MCF 10A (cell line): ENCODE measurements around the gene SDK1. TPM values are rescaled to one million over a fixed set of nuclear protein-coding genes. Genes with fewer than 3 reads are reported as not detected.
A peak's percentile ranks its signal among the peaks of the same experiment; 100 is the strongest.

Experiments used
- BruUV-seq: library from RNA; stranded (reverse); fragments of 400-500 nt; replicated peaks from 2 replicates; lab custom pipeline; 2021; lab: Mats Ljungman, UMichigan
- CTCF ChIA-PET: fragments of 300-600 bp; sonication (Branson Sonifier 250); formaldehyde crosslinking; extraction: SDS; loops from one replicate; lab custom pipeline; 2021; ENCODE audit warnings: antibody characterized with exemption, inconsistent platforms; lab: Yijun Ruan, JAX
- POLR2A ChIA-PET: fragments of 300-600, 350-650 bp; sonication (Branson Sonifier 250); formaldehyde crosslinking; extraction: SDS; loops from one replicate; lab custom pipeline; 2020; ENCODE audit warnings: antibody characterized with exemption, inconsistent platforms; lab: Yijun Ruan, JAX
- DNase-seq: peaks from one replicate; pipeline ENCODE4 v3.0.0-alpha.2; 2018; ENCODE audit not compliant: unreplicated experiment
- H3K27ac Mint-ChIP-seq: one replicate; pipeline ENCODE4 v1.8.0; 2022; ENCODE audit warnings: mild to moderate bottlenecking, low read depth, mixed read lengths; ENCODE audit not compliant: unreplicated experiment
- H3K27me3 Mint-ChIP-seq: one replicate; pipeline ENCODE4 v1.8.0; 2022; ENCODE audit warnings: mixed read lengths; ENCODE audit not compliant: insufficient read depth, unreplicated experiment
- H3K36me3 Mint-ChIP-seq: one replicate; pipeline ENCODE4 v1.8.0; 2022; ENCODE audit warnings: mild to moderate bottlenecking, moderate library complexity, mixed read lengths; ENCODE audit not compliant: insufficient read depth, unreplicated experiment
- H3K4me1 Mint-ChIP-seq: one replicate; pipeline ENCODE4 v1.8.0; 2022; ENCODE audit warnings: mixed read lengths; ENCODE audit not compliant: insufficient read depth, unreplicated experiment
- H3K4me3 Mint-ChIP-seq: one replicate; pipeline ENCODE4 v1.8.0; 2022; ENCODE audit warnings: mild to moderate bottlenecking, moderate library complexity, mixed read lengths; ENCODE audit not compliant: unreplicated experiment
- H3K9me3 Mint-ChIP-seq: one replicate; pipeline ENCODE4 v1.8.0; 2022; ENCODE audit warnings: mixed read lengths; ENCODE audit not compliant: unreplicated experiment
- intact Hi-C: fragments of 100-400 bp; cut with micrococcal nuclease; formaldehyde crosslinking; loops from 2 replicates; pipeline ENCODE4 v1.14.1; 2022
- total RNA-seq: library from RNA; stranded (reverse); gene quantifications from 2 replicates; pipeline ENCODE4 v1.2.3, GENCODE V29; 2022
- TF ChIP-seq, protein P1 (sequence below): fragments of 200-600 bp; IDR thresholded peaks from one replicate; pipeline ENCODE4 v1.8.0; 2022; ENCODE audit warnings: antibody characterized with exemption, mild to moderate bottlenecking; ENCODE audit not compliant: unreplicated experiment

The SDK1 gene
- total RNA-seq, 1 experiment from 2014 or later, result 3.3 TPM

DNA sequence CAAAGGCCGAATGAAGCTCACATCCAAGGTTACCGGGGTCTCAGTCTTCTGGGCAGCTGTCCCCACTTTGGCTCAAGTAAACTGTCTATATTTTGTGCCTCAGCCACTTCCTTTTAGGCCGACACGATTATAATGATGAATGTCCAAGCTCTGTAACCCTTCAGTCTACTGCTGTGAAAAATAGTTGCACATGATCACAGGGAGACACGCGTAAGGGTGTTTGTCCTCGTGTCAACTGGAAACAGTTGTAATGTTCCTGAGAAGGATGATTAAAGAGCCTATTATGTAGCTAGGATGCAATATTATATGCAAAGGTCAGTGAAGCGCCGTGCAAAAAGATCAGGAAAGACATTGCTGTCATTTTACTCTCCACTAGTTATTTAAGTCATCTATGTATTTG, 559.9 kb downstream of the SDK1 start:
- BruUV-seq, result no TSS peak
- peaks cover 19% of the 10 kb centered on the region for H3K4me1 Mint-ChIP-seq
- no peak overlapping the region for H3K27ac Mint-ChIP-seq
- H3K4me3 Mint-ChIP-seq, result no peak overlapping the region
- intact Hi-C loops, result no loop called here
- H3K9me3 Mint-ChIP-seq, result peaks cover 17% of the 10 kb centered on the region
- CTCF ChIA-PET, result interaction anchor here (0.6 kb wide), 1 partner anchor 605 kb away, joined by 3 read pairs; no protein-coding TSS in a partner anchor
- TF ChIP-seq, protein P1, sequence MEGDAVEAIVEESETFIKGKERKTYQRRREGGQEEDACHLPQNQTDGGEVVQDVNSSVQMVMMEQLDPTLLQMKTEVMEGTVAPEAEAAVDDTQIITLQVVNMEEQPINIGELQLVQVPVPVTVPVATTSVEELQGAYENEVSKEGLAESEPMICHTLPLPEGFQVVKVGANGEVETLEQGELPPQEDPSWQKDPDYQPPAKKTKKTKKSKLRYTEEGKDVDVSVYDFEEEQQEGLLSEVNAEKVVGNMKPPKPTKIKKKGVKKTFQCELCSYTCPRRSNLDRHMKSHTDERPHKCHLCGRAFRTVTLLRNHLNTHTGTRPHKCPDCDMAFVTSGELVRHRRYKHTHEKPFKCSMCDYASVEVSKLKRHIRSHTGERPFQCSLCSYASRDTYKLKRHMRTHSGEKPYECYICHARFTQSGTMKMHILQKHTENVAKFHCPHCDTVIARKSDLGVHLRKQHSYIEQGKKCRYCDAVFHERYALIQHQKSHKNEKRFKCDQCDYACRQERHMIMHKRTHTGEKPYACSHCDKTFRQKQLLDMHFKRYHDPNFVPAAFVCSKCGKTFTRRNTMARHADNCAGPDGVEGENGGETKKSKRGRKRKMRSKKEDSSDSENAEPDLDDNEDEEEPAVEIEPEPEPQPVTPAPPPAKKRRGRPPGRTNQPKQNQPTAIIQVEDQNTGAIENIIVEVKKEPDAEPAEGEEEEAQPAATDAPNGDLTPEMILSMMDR, result no peak
- no peaks in the 10 kb centered on the region for H3K27me3 Mint-ChIP-seq
- no peaks in the 10 kb centered on the region for H3K36me3 Mint-ChIP-seq
- no peak for DNase-seq
- POLR2A ChIA-PET, result no interaction called here

DNA sequence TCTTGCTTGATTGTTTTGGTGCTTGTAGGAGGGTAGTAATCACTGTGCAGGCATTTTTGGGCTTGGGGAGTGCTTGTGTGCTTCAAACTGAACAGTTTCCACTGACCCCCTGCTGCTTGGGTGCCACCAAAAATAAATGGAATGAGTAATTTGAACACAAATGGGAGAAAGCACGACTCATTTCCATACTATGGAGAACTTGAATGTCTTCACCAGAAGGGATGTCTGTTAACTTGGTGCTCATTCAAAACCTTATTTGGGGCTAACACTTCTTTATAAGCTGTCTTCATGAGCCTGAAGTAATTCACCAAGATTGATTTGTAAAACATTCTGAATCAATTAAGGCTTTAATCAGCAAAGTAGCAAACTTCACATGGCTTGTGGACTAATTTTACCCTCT, 560.3 kb downstream of the SDK1 start:
- no peaks in the 10 kb centered on the region for H3K27me3 Mint-ChIP-seq
- CTCF ChIA-PET, result interaction anchor here (0.6 to 1.2 kb wide), 2 partner anchors 35 to 769 kb away, joined by 3 to 4 read pairs; no protein-coding TSS in a partner anchor
- H3K4me1 Mint-ChIP-seq, result peaks cover 19% of the 10 kb centered on the region
- H3K36me3 Mint-ChIP-seq, result no peaks in the 10 kb centered on the region
- H3K27ac Mint-ChIP-seq, result peak overlapping the region; percentile 73
- TF ChIP-seq, protein P1, result no peak
- no peak for DNase-seq
- BruUV-seq, result no TSS peak
- intact Hi-C loops, result no loop called here
- H3K9me3 Mint-ChIP-seq, result peaks cover 17% of the 10 kb centered on the region
- peak overlapping the region; percentile 7 for H3K4me3 Mint-ChIP-seq
- POLR2A ChIA-PET, result interaction anchor here (1.0 to 1.7 kb wide), 4 partner anchors 9 to 676 kb away, joined by 3 to 5 read pairs (median 4); no protein-coding TSS in a partner anchor

DNA sequence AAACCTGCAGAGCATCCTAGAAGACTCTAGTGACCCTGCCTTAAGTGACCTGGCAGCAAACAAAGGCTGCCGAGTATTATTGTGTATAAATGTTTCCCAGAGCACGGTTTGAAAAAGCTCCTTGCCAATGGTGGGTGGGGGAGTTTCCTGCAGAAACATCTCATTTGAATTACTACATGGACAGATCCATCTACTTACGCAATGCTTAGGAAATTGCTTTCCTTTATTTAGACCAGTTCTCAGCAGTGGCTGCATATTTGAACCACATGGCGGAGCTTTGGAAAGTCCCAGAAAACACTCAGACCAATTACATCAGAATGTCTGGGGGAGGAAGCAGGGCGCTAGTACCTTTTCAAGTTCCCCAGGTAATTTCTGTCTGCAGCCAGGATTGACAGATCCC, 560.9 kb downstream of the SDK1 start:
- Mint-ChIP-seq H3K4me1 (peaks cover 19% of the 10 kb centered on the region), H3K27ac (peak overlapping the region; percentile 73), H3K4me3 (peak overlapping the region; percentile 7), H3K27me3 (no peaks in the 10 kb centered on the region), H3K9me3 (peaks cover 17% of the 10 kb centered on the region), H3K36me3 (no peaks in the 10 kb centered on the region)
- POLR2A ChIA-PET, result interaction anchor here (1.0 to 1.7 kb wide), 4 partner anchors 10 to 676 kb away, joined by 3 to 5 read pairs (median 4); no protein-coding TSS in a partner anchor
- intact Hi-C loops, result no loop called here
- DNase-seq, result peak; percentile 85
- CTCF ChIA-PET, result interaction anchor here (0.6 to 1.2 kb wide), 2 partner anchors 34 to 768 kb away, joined by 3 to 4 read pairs; no protein-coding TSS in a partner anchor
- no TSS peak for BruUV-seq
- TF ChIP-seq, protein P1, result no peak

DNA sequence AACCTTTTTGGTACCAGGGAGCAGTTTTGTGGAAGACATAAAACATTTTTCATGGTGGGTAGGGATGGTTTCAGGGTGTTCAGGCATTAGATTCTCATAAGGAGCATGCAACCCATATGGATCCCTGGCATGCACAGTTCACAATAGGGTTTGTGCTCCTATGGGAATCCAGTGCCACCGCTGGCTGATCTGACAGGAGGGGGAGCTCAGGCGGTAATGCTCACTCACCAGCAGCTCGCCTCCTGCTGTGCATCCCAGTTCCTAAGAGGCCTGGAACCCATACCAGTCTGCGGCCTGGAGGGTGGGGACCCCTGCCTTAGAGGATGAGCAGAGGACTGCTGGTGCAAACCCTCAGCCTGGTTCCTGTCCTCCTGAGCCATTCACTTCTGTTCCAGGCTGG, 561.7 kb downstream of the SDK1 start:
- H3K27ac Mint-ChIP-seq, result peak overlapping the region; percentile 73
- ChIA-PET CTCF (no interaction called here), POLR2A (interaction anchor here (1.7 kb wide), 1 partner anchor 49 kb away, joined by 5 read pairs; no protein-coding TSS in a partner anchor)
- no peak for DNase-seq
- no TSS peak for BruUV-seq
- peaks cover 19% of the 10 kb centered on the region for H3K4me1 Mint-ChIP-seq
- H3K4me3 Mint-ChIP-seq, result no peak overlapping the region
- H3K27me3 Mint-ChIP-seq, result no peaks in the 10 kb centered on the region
- intact Hi-C loops, result no loop called here
- H3K9me3 Mint-ChIP-seq, result peaks cover 17% of the 10 kb centered on the region
- TF ChIP-seq, protein P1, result no peak
- no peaks in the 10 kb centered on the region for H3K36me3 Mint-ChIP-seq
